NK-92 (cell line): ENCODE data around the gene PTBP2.
"Not testable (repeated sequence)": the region's sequence is repeated elsewhere in the genome, so short reads cannot be mapped to it uniquely, and the experiment has no call there.

ENCODE experiments used
- DNase-seq: peaks from one replicate; lab custom pipeline; 2025; ENCODE audit not compliant: unreplicated experiment; lab: John Stamatoyannopoulos, UW

Gene PTBP2

GRCh38 chr1:96727860-96728259, 6.3 kb downstream of the PTBP2 start:
- DNase-seq, result no peak

GRCh38 chr1:96730574-96731298, 9.2 kb downstream of the PTBP2 start:
- DNase-seq, result no peak

GRCh38 chr1:96741335-96741734, 19.8 kb downstream of the PTBP2 start:
- no peak for DNase-seq

- DNase-seq, result no peak
Observed at GRCh38 chr1:96746440-96747420, 25.1 kb downstream of the PTBP2 start.

- DNase-seq, result no peak
Observed at GRCh38 chr1:96747565-96747964, 26.0 kb downstream of the PTBP2 start.

GRCh38 chr1:96748078-96748477, 26.5 kb downstream of the PTBP2 start:
- no peak for DNase-seq

GRCh38 chr1:96749618-96750017, 28.0 kb downstream of the PTBP2 start:
- no peak for DNase-seq

GRCh38 chr1:96752394-96752793, 30.8 kb downstream of the PTBP2 start:
- DNase-seq, result no peak

- no peak for DNase-seq
Observed at GRCh38 chr1:96756789-96757188, 35.2 kb downstream of the PTBP2 start.

- DNase-seq, result not testable (repeated sequence)
Observed at GRCh38 chr1:96762586-96762985, 41.0 kb downstream of the PTBP2 start.

GRCh38 chr1:96763514-96763913, 41.9 kb downstream of the PTBP2 start:
- no peak for DNase-seq

GRCh38 chr1:96764469-96764868, 42.9 kb downstream of the PTBP2 start:
- DNase-seq, result no peak

- DNase-seq, result no peak
Observed at GRCh38 chr1:96771847-96772246, 50.3 kb downstream of the PTBP2 start.

GRCh38 chr1:96772349-96772748, 50.8 kb downstream of the PTBP2 start:
- DNase-seq, result no peak

- no peak for DNase-seq
Observed at GRCh38 chr1:96772972-96773371, 51.4 kb downstream of the PTBP2 start.

- no peak for DNase-seq
Observed at GRCh38 chr1:96782206-96782605, 60.6 kb downstream of the PTBP2 start.

GRCh38 chr1:96782856-96783255, 61.3 kb downstream of the PTBP2 start:
- no peak for DNase-seq

- no peak for DNase-seq
Observed at GRCh38 chr1:96790599-96790998, 69.0 kb downstream of the PTBP2 start.

GRCh38 chr1:96792220-96792619, 70.6 kb downstream of the PTBP2 start:
- DNase-seq, result no peak

- not testable (repeated sequence) for DNase-seq
Observed at GRCh38 chr1:96801696-96802095, 80.1 kb downstream of the PTBP2 start.

- DNase-seq, result no peak
Observed at GRCh38 chr1:96804648-96805047, 83.1 kb downstream of the PTBP2 start.

- no peak for DNase-seq
Observed at GRCh38 chr1:96808191-96808590, 86.6 kb downstream of the PTBP2 start.
